Measurements from ENCODE around the gene IFNA4.
"Not testable (repeated sequence)": the region's sequence is repeated elsewhere in the genome, so short reads cannot be mapped to it uniquely, and the experiment has no call there.

Gene IFNA4

GRCh38 chr9:21187487-21187886, at the start of gene IFNA4:
TSS of gene IFNA4 (minus strand) at chr9:21187587. CDS start at chr9:21187531, 56 bp downstream.
- not testable (repeated sequence) for DNase-seq

GRCh38 chr9:21236360-21236714, 49.0 kb upstream of the IFNA4 start:
- not testable (repeated sequence) for DNase-seq

- DNase-seq = peak; percentile 35
These were observed 48.3 kb upstream of the IFNA4 start for GRCh38 chr9:21235468-21236359.

- no peak for DNase-seq
These were observed 46.8 kb upstream of the IFNA4 start for GRCh38 chr9:21234153-21234687.

- no peak for DNase-seq
These were observed 45.9 kb upstream of the IFNA4 start for GRCh38 chr9:21233258-21233657.

GRCh38 chr9:21228122-21228521, 40.7 kb upstream of the IFNA4 start, which contains the start of gene IFNA17:
TSS of gene IFNA17 (minus strand) at chr9:21228222. CDS start at chr9:21228173, 49 bp downstream.
- no peak for DNase-seq

- not testable (repeated sequence) for DNase-seq
These were observed 29.8 kb upstream of the IFNA4 start, which contains the start of gene IFNA16 for GRCh38 chr9:21217211-21217610. TSS of gene IFNA16 (minus strand) at chr9:21217311. CDS start at chr9:21217305, 6 bp downstream.

GRCh38 chr9:21213411-21214326, 26.3 kb upstream of the IFNA4 start:
- not testable (repeated sequence) for DNase-seq

GRCh38 chr9:21212160-21212559, 24.8 kb upstream of the IFNA4 start:
- not testable (repeated sequence) for DNase-seq

GRCh38 chr9:21210782-21211181, 23.4 kb upstream of the IFNA4 start:
- DNase-seq = not testable (repeated sequence)

- DNase-seq = no peak
These were observed 22.9 kb upstream of the IFNA4 start for GRCh38 chr9:21210311-21210710.

GRCh38 chr9:21207043-21207442, 19.7 kb upstream of the IFNA4 start, which contains the start of gene IFNA10:
TSS of gene IFNA10 (minus strand) at chr9:21207143. CDS start at chr9:21207097, 46 bp downstream.
- not testable (repeated sequence) for DNase-seq

- no peak for DNase-seq
These were observed 17.8 kb upstream of the IFNA4 start for GRCh38 chr9:21205204-21205603.

GRCh38 chr9:21202105-21202504, 14.7 kb upstream of the IFNA4 start, which contains the start of gene IFNA7:
TSS of gene IFNA7 (minus strand) at chr9:21202205. CDS start at chr9:21202165, 40 bp downstream.
- DNase-seq = not testable (repeated sequence)

GRCh38 chr9:21194867-21195776, 7.7 kb upstream of the IFNA4 start:
- DNase-seq = not testable (repeated sequence)

GRCh38 chr9:21182810-21183736, 4.3 kb downstream of the IFNA4 start:
- DNase-seq = not testable (repeated sequence)

- DNase-seq = no peak
These were observed 12.7 kb downstream of the IFNA4 start for GRCh38 chr9:21174671-21175070.

GRCh38 chr9:21172156-21172555, 15.2 kb downstream of the IFNA4 start:
- no peak for DNase-seq

- no peak for DNase-seq
These were observed 16.0 kb downstream of the IFNA4 start for GRCh38 chr9:21171351-21171750.

GRCh38 chr9:21166560-21166959, 20.8 kb downstream of the IFNA4 start, which contains the start of gene IFNA21:
TSS of gene IFNA21 (minus strand) at chr9:21166660. CDS start at chr9:21166612, 48 bp downstream.
- not testable (repeated sequence) for DNase-seq

Data from right hindlimb (tissue), 1 donor.